Activated naive CD4-positive, alpha-beta T cell treated with Interleukin-2 at 50 U/mL for 16 hours (primary cell): ENCODE measurements around the gene NCLN.
"Not testable (repeated sequence)": the region's sequence is repeated elsewhere in the genome, so short reads cannot be mapped to it uniquely, and the experiment has no call there.

ENCODE experiments used
- DNase-seq: peaks from one replicate; pipeline ENCODE4 v3.0.0-alpha.2; 2020

NCLN gene

DNA sequence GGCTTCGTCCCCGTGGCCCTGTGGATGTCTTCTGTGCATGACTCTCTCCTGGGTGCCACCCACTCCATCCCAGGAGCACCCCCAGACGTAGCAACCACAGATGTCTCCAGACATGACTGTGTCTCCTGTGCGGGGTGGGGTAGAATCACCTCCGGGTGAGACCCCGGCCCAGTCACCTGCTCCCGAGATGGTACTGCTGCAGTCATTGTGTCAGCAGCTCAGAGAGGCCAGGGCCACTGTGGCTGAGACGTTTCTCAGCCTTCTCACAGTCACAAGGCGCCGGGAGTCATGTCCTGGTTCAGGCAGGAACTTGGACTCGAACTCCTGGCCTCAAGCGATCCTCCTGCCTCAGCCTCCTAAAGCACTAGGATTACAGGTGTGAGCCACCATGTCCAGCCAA is 16.6 kb downstream of the NCLN start:
- no peak for DNase-seq

DNA sequence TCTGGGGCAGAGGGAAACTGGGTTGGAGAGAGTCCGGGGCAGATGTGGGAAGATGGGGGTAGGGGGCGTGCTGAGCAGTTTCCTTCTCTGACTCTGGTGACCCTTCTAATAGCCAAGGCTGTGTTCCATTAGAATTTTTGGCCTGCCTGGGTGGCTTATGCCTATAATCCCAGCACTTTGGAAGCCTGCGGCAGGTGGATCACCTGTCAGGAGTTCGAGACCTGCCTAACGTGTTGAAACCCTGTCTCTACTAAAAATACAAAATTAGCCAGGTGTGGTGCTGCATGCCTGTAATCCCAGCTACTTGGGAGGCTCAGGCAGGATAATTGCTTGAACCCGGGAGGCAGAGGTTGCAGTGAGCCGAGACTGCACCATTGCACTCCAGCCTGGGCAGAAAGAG is 17.2 kb downstream of the NCLN start:
- not testable (repeated sequence) for DNase-seq

GRCh38 chr19:3203805-3204645 is 18.3 kb downstream of the NCLN start:
- DNase-seq, result no peak

DNA sequence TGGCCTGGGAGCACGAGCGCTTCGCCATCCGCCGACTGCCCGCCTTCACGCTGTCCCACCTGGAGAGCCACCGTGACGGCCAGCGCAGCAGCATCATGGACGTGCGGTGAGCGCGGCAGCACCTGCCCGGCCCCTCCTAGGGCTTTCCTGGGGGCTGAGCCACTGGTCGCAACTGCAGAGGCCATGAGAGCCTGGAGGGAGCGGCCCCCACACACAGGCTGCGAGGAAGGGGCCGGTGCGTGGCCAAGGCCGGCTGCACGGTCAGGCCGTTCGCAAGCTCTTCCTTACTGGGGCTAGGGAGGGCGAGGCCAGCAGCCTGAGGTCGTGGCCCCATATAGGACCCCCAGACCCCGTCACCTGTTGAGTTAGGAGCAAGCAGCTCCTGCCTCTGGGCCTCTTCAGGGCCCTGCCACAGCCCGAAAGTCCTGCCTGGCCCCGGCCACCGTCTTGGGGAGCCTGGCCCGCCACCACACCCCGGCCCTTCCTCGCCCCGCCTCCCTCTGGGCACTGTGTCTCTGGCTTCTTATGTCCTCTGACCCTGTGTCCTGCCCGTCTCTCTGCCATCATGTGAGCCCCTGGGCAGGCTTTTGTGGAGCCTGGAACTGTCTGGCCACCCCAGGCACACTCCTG is 19.0 kb downstream of the NCLN start:
- no peak for DNase-seq

- DNase-seq, result no peak
Measured at GRCh38 chr19:3206216-3206953, 20.7 kb downstream of the NCLN start.

DNA sequence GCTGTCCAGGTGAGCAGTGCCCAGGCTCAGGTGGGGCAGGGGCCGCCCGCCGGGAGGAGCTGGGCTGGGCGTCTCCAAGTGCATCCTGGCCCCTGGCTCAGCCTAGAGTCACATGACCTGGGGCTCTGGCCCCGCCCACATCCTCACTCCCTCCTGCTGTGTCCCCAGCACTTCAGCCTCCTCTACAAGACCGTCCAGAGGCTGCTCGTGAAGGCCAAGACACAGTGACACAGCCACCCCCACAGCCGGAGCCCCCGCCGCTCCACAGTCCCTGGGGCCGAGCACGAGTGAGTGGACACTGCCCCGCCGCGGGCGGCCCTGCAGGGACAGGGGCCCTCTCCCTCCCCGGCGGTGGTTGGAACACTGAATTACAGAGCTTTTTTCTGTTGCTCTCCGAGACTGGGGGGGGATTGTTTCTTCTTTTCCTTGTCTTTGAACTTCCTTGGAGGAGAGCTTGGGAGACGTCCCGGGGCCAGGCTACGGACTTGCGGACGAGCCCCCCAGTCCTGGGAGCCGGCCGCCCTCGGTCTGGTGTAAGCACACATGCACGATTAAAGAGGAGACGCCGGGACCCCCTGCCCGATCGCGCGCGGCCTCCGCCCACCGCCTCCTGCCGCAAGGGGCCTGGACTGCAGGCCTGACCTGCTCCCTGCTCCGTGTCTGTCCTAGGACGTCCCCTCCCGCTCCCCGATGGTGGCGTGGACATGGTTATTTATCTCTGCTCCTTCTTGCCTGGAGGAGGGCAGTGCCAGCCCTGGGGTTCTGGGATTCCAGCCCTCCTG is 21.9 kb downstream of the NCLN start:
- DNase-seq, result no peak

- no peak for DNase-seq
Measured at GRCh38 chr19:3208317-3209207, 22.8 kb downstream of the NCLN start.

DNA sequence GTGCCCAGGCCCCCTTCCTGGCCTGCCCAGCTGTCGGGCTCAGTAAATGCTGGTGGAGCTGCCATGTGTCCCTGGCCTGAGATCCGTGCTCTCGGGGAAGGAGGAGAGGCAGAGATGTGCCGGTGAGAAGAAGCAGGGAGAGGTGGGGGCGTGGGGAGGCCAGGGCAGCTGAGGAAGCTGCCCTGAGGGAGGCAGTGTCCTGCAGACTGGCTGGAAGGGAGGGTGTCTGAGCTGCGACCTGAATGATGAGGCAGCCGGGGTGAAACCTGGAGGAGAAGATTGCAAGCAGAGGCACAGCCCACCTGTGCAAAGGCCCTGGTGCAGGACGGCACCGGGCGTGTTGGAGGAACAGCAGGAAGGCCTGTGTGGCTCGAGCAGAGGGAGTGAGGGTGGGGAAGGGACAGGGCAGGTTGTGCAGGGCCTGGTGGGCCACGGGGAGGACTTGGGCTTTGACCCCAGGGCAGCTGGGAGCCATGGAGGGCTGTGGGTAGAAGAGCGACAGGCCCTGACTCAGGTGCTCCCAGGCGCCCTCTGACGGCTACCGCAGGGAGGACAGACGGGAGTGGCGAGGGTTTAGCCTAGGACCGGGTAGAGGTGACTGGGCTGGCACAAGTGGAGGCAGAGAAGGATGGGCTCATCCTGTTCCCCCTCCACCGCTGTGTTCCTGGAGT is 24.8 kb downstream of the NCLN start:
- DNase-seq, result peak; percentile 78

- no peak for DNase-seq
Measured at GRCh38 chr19:3211191-3211590, 25.5 kb downstream of the NCLN start.

GRCh38 chr19:3213159-3213558 is 27.4 kb downstream of the NCLN start:
- no peak for DNase-seq

- no peak for DNase-seq
Measured at GRCh38 chr19:3216874-3217273, 31.1 kb downstream of the NCLN start.

- DNase-seq, result no peak
Measured at GRCh38 chr19:3220576-3220975, 34.8 kb downstream of the NCLN start.

GRCh38 chr19:3221576-3221975 is 35.8 kb downstream of the NCLN start:
- DNase-seq, result not testable (repeated sequence)

GRCh38 chr19:3222709-3223108 is 37.0 kb downstream of the NCLN start:
- DNase-seq, result no peak

DNA sequence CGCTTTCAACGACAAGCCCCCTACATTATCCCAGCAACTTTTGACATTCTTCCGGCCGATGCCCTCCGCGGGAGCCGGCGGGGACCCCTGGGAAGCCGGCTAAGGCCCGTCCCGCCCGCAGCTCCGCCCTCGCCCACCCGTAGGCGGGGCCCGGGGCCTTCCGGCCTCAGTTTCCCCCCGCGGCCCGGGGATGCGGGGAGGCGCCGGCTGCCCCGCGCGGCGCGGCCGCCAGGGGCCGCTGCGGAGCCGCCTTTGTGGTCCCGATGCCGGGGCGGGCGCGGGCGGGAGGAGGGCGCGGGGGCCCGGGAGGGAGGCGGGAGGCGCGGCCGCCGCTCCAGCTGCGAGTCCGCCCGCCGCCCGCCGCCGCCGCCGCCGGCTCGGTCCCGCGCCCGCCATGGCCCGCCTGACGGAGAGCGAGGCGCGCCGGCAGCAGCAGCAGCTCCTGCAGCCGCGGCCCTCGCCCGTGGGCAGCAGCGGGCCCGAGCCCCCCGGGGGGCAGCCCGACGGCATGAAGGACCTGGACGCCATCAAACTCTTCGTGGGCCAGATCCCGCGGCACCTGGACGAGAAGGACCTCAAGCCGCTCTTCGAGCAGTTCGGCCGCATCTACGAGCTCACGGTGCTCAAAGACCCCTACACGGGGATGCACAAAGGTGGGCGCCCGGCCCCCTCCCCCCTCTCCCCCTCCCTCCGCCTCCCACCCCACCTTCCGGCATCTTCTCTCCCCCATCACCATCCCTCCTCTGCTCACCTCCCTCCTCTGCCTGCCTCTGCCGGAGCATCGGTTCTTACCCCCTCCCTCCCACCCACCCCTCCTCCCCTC is 38.8 kb downstream of the NCLN start, which contains the start of gene CELF5:
TSS of gene CELF5 (plus strand) at position 316 of the 823 bp plus-strand sequence. CDS start at position 395, 79 bp downstream.
- DNase-seq, result peak; percentile 60

- DNase-seq, result no peak
Measured at GRCh38 chr19:3225169-3225485, 39.4 kb downstream of the NCLN start.

DNA sequence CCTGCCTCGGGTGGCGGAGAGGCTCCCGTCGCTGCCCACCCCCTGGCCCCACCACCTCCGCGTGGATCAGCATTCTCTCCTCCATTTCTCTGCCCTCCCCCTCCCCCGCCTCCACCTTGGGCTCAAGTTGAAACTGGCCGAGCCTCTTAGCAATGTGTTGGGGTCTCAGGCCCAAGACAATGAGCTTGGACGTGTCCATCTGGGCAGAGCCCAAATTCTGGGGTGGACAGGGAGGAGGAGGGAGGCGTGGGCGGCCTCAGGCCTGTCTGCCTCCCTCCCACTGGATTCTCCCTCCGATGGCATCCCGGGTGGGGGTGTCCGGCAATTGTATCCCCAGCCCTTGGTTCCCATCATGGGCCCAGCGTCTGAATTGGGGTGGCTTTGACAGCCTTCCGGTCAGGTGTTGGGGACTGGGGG is 40.0 kb downstream of the NCLN start:
- DNase-seq, result no peak

GRCh38 chr19:3227054-3227626 is 41.4 kb downstream of the NCLN start:
- DNase-seq, result no peak

DNA sequence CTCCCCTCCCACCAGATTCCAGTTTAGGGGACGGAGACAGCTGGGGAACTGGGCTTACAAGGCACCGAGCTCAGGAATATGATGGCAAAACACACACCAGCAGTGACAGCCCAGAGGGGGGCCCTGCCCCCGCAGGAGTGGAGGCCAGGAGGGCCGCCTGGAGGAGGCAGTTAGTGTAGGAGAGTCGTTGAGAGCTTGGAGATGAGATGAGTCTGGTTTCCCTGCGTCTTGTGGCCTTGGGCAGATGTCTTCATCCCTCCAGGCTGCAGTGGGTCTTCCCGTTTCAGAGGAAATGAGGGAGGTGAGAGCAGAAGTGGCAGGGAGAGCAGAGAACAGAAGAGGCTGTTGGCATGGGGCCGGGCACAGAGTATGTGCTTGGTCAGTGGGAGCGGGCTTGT is 43.6 kb downstream of the NCLN start:
- DNase-seq, result no peak

- no peak for DNase-seq
Measured at GRCh38 chr19:3229888-3230496, 44.3 kb downstream of the NCLN start.
